NOMO-1 treated with dmso at 0.1 percent for 144 hours (cell line): Measurements from ENCODE around the gene HOXB5.

Source experiments
- DNase-seq: peaks from one replicate; lab custom pipeline; 2025; ENCODE audit not compliant: unreplicated experiment; lab: John Stamatoyannopoulos, UW

Gene HOXB5

GRCh38 chr17:48563867-48564187, 29.8 kb downstream of the HOXB5 start:
- no peak for DNase-seq

DNA sequence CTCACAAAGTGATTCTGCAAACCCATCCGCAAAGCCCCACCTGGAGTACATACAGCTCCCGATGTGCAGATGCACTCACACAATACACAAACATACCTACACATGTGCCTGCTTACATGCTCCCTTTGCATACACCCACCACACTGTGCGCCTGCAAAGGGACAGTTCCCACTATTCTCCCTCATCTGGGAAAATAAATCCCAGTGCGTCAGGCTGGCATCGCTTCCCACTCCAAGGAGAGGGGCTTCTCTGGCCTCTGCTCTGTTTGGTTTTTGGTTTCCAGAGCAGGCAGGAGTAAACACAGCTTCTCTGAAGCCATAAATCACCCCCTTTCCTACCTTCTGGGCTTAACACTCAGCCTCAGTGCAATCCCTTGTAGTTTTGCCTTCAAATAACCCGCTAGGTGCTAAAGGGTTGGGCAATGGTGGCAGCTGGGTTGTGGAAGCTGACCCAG, 30.2 kb downstream of the HOXB5 start:
- DNase-seq, result no peak

DNA sequence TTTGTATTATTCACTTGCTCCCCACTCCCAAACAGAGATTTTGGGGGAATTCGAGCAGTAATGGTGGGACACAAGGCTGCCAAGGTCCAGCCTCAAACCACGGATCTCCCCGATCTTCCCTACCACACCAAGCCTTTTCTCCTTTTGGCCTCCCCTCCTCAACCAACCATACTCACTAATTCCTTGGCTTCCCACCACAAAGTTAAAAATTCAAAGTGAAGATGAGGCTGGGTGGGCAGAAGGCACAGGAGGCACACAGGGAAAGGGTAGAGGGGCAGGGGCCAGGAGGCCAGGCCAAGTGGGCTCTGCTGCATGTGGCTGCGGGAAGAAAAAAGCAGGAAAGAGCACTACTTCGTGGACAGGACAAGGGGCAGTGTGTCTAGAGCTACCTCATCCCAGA, 30.6 kb downstream of the HOXB5 start:
- no peak for DNase-seq

DNA sequence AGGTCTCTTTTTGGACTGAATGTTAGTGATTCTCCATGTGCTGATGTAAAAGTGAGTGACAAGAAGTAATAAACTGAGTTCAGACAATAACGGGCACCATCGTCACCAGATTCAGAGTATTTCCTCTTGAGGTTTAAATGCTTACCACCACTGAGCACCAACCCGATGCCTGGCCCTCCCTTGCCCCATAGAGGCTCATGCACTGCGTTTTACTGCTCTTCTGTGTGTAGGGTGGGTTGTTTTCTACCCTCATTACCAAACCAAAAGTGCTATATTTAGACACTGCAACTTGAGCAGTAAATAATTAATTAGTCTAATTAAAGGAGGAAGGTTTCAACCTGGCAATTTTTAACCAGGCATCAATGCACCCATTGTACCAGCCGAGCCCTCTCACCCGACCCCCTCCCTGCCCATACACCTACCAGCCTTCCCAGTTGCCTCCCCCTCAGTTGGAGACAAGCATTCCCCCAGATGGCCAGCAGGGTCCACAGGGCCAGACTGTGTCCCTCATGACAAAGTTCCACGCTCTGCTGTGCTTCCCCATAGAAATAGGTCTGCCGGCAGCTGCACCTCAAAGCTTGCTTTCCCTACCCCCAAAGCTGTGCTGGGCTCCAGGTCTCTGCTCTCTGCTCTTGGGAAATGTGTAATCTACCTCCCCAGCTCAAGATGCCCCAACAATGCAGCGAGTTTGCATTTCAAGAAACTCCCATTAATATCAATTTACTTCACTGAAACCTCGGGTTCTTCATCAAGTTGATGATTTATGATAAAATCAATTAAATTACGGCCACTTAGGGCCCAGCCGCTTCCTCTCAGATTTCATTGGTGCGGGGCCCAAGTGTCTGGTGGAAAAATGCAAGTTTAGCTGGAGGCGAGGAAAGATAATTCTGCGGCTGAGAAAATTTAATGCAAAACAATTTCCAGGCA, 31.4 kb downstream of the HOXB5 start:
- DNase-seq, result no peak

- no peak for DNase-seq
Observed at GRCh38 chr17:48559840-48560817, 33.5 kb downstream of the HOXB5 start.

DNA sequence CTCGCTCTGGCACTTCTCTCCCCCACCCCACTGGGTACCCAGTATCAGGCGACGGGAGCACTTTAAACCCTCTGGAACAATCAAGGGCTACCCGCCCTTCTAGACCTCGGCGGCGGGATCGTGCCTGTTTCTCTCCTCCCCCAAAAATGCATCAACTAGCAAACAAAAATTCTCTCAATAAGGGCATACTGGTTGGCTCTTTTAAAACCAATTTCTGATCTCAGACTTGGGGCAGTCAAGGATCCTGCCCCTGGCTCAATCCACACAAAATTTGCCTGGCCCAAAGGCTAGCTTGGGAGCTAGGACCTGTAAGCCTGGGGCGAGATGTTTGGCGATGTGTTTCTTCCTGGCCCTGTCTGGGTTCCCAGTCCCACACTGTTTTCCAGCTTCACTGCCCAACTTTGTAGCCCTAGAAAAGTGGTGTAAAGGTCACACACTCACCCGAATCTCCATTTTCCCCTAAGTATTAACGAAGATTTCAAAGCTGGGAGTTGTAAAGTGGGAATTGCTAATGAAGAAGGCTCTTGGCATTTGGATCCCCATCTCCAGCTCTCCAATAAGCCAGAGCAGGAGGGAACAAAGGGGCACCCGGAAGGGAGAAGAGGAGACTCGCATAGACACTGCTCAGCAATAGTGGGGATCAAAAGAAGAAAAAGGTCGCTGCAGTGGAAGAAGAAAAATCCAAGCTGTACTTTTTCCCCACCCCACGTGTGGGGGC, 34.3 kb downstream of the HOXB5 start:
- no peak for DNase-seq

DNA sequence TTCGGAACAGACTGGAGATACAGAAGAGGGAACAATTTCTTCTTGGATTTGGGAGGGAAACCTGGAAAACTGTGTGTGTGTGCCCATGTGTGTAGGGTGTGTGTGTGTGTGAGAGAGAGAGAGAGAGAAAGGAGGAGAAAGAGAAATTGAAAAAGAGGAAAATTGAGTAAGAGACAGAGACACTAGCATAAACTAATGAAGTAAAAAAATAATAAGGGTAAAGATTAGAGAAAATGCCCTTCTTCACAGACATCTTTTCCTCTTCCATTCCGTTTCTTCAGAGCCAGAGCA, 34.8 kb downstream of the HOXB5 start:
- no peak for DNase-seq

- DNase-seq, result no peak
Observed at GRCh38 chr17:48558057-48558830, 35.3 kb downstream of the HOXB5 start.

DNA sequence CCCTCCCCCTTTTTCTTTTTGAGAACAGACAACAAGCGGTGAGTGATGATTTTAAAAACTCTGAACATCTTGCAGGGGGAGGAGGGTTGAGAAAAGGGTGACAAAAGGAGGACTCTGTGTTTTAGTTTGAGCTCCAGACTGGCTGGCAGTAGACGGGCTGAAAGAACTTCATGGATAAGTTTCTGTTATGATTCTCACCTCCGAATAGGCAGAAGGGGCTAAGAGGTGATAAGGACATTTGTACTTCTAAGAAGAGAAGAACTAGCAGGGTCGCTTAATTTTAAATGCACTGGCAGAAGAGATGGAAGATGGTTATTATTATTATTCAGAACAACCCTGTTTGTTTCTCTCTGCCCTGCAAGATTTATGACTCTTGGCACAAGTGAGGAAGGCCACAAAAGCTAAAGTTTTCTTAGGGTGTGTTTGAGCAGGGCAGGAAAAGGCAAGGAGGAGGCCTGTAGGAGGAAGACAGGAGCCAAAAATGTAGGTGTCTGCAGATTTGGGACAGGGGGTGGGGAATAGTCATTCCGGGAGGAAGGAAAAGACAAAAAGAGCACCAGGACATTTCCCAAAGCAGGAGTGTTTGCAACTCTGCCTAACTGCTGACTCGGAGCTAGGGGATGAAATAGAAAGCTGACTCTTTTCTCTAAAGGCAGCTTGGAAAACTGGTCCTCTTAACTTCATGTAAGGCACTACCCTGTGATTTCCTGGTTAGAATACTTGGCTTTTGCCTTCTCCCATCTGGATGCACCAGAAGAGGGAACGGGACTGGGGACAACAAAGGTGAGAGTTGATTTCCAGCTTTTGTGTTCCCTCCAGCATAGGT, 36.8 kb downstream of the HOXB5 start:
- DNase-seq, result no peak

DNA sequence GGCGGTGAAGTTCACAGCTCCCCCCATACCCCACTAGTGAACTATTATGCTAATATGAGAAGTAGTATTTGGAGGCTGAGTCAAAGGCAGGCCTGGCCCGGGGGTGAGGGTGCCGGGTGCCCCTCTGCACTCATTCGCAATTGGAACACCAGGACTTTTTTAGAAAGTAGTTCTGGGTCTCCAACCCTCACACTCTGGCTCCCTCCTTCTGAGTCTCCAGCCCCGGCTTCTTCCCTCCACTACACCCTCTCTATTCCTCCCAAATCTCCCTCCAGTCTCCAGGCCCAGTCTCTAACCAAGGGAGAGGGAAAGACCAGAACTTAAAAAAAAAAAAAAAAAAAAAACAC, 37.4 kb downstream of the HOXB5 start:
- no peak for DNase-seq

DNA sequence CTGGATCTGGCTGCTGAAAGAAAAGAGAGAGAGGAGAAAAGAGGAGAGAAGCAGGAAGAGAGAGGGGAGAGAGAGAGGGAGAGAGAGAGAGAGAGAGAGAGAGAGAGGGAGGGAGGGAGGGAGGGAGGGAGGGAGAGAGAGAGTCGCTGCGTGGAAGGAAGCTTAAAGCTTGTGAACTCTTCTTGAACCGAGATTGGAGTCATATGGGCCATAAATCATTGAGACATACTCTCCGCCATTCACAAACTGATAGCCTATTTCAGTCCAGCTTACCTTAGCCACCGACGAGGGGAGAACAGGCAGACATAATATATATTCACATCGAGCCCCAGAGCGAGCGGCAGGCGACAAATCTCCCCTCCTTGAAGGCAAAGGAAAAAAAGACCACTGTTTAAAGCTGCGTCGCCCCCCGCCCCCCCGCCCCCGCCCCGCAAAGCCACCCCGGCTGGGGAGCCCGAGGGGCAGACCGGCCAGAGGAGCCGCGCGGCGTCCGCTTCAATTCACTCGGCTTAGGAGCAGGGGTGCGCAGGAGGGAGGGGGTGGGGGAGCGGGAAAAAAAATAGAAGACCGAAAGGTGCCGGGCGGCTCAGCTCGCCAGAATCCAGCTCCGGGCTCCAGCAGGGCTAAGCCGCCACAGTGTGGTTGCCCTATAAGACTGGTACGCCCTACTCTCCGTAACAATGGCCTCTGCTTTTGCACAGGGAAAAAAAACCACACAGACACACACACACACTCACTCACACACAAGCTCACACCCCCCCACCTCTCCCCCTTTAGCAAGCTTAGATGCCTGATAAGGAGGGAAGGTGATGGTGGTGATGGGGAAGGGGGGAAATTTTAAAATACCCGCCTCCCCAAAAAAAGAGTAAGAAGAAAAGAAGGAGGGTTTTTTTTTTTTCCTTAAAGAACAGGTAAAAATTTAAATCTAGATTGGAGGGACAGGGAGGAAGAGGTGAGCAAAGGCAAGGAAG, 38.0 kb downstream of the HOXB5 start:
- no peak for DNase-seq

DNA sequence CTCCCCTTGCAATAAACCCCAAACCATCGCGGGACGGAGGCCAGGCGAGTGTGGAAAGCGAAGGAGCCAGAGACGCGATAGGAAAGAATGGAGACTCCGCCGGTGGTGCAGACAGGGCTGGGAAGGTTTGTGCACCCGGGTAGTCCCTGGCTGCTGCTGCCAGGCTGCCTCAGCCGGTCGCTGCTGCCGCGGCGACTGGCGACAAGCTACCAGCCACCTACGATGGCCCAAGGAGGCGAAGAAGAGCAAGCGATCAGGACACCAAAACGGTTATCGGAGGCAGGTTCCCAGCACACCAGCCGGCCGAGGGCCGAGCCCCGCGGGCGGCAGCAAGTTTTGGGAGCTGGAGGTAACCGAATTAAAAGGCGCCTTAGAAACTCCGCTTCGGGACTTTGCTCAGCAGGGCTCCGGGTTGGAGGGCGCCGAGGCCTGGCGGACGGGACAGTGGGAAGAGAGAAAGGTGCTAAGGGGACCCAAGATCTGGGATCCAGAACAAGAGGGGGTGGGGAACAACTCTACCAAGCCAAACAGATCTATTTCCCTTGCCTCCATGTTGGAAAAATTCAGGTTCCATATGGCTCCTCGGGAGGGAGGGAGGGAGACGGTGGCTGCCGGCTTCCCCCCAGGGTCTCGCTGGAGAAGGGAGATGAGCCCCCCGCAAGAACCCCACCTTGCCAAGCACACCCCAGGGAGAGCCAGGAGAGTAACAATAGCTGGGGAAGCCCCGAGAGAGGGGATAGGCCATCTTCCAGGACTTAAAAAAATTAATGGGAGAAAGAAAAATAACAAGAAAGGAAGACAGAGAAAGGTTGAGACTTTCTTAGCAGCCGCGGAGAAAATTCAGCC, 38.9 kb downstream of the HOXB5 start:
- DNase-seq, result no peak

GRCh38 chr17:48553826-48554225, 39.8 kb downstream of the HOXB5 start:
- DNase-seq, result no peak

DNA sequence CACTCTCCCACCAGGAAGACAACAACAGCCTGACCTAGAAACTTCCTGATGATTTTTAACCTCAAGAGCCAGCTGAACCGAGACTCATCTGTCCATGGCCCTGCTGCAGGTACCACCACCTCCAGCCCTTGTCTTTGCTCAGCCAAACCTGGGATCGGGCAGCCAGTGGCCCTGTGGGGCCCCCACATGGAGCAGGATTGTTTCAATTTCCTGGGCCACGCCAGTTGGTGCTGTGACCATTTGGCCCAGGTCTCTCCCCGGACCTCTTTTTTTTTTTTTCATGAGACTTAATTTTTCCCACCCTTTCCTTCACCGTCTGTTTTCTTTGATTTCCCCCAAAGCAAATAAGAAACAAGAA, 40.4 kb downstream of the HOXB5 start:
- no peak for DNase-seq

DNA sequence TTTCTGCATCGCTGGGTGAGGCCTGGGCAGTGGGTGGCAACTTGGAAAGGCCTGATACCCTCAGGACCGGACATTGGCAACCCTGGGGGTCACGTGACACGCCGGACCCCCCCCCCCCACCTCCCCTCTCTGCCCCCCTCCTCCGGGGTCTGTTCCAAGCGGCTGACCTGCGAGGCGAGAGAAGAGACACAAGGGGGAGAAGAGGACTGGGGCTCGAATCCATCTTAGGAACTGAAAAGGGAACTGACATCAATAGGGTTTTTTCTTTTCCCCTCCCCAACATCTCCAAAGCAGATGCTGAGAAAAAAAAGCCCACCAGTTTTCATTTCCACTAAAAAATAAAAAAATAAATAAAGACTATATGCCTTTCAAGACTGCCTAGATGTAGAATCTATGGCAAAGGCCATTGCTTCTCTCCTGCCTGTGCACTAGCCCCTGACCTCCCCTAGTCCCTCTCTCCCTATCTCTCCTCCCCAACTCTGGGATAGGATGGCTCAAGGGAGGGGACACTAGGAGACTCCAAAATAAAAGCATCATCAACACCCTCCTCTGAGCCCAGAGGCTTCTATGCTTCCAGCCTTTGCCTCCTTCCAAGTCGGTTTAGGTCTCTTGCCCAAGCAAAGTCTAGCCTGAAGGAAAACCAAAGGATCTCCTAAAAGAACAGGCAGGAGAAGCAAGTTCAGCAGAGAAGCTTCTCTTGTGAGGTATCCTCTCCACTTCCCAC, 41.0 kb downstream of the HOXB5 start:
- no peak for DNase-seq

DNA sequence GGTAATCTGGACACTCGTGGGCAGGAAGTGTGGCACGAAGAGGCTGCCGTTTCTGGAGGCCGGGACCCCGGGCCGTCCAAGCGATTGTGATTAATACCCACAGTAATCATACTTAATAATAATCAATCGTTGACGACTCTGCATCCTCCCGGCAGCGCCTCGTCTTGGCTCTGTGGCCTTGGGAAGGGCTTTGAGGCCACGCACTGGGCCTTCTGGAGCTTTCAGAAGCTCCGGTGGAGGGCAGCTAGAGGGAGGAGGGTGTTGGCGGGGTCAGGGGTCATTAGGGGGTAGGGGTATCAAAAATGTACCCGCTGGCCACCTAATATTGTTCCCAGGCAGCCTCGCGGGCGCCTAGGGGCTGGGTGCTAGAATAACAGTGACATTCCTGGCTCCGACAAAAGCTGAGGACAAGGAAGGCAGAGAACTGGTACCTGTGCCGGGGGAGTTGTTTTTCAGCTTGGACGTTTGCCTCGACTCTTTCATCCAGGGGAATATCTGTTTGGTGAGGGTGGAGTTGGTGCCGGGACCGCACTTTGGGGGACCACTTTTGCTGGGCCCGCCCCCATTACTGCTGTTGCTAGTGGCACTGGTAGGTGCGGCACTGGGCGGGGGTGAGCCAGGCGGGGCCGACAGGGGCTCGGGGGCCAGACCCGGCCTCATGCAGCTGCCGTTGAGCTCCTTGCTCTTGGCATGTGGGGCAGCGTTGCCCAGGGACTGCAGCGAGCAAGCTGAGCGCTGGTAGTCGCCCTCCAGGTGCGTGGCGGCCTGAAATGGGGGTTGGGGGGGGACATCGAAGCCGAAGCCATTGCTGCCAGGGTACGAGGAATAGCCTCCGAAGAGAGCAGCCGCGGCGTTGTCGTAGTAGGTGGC, 41.7 kb downstream of the HOXB5 start:
- no peak for DNase-seq
